K562 (cell line): ENCODE data around the gene ARL14EP. TPM values are rescaled to one million over a fixed set of nuclear protein-coding genes. Genes with fewer than 3 reads are reported as not detected.

Experiments used
- ATAC-seq: fragments of 200-7000 bp; cut with Tn5 transposase; 3 replicates; pipeline ENCODE4 v1.9.1; 2020; ENCODE audit warnings: moderate library complexity
- BruUV-seq: library from RNA; stranded (reverse); fragments of 400-500 nt; replicated peaks from 2 replicates; lab custom pipeline; 2021; lab: Mats Ljungman, UMichigan
- CTCF ChIA-PET: fragments of 300-600 bp; formaldehyde crosslinking; extraction: SDS; loops from one replicate; lab custom pipeline; 2021; ENCODE audit warnings: low intra/inter-chr PET ratio; lab: Yijun Ruan, JAX
- POLR2A ChIA-PET: fragments of 300-600, 350-650 bp; sonication (Branson Sonifier 250); formaldehyde crosslinking; extraction: SDS; loops from one replicate; lab custom pipeline; 2021; ENCODE audit warnings: antibody characterized with exemption, inconsistent platforms; lab: Yijun Ruan, JAX
- DNase-seq, 4 experiments: peaks; one replicate each; pipeline versions ENCODE4 v3.0.0 to v3.0.0-alpha.2; 2011 to 2018; ENCODE audit warnings: low spot score in 3 of 4, mixed read lengths in 3 of 4; ENCODE audit errors: extremely low read depth in 1 of 4
- FAIRE-seq: peaks from 2 replicates; lab custom pipeline; 2011; peaks lifted over from hg19 to GRCh38; lab: Jason Lieb, UNC
- H2AFZ ChIP-seq: 2 replicates; pipeline ENCODE4 v1.6.0; 2011; ENCODE audit warnings: low read depth, low read length, control low read depth, inconsistent platforms
- H3K27ac ChIP-seq: fragments of 200-600 bp; 3 replicates; pipeline ENCODE4 v1.8.0; 2011; ENCODE audit warnings: low read depth, mild to moderate bottlenecking, control low read depth, inconsistent platforms, low read length, moderate library complexity, mixed read lengths; ENCODE audit errors: extremely low read depth
- H3K27me3 ChIP-seq, 2 experiments: fragments of 300-600 bp in 1 of 2; 2 replicates in 1 of 2; 3 replicates in 1 of 2; pipeline versions ENCODE4 v1.6.0 to v1.8.0; 2011; ENCODE audit warnings: inconsistent platforms in 2 of 2, low read length in 2 of 2, mild to moderate bottlenecking in 1 of 2, mixed read lengths in 1 of 2, moderate library complexity in 1 of 2; ENCODE audit not compliant: control insufficient read depth in 2 of 2, insufficient read depth in 2 of 2
- H3K36me3 ChIP-seq: fragments of 300-600 bp; 3 replicates; pipeline ENCODE4 v1.8.0; 2011; ENCODE audit warnings: mild to moderate bottlenecking, low read length, inconsistent platforms; ENCODE audit not compliant: control insufficient read depth, insufficient read depth
- H3K4me1 ChIP-seq, 2 experiments: fragments of 200-600 bp in 1 of 2; replicated peaks in 1 of 2; 2 replicates in 1 of 2; 3 replicates in 1 of 2; pipeline versions ENCODE4 v1.5.1 to v1.8.0; 2011; ENCODE audit warnings: inconsistent platforms in 2 of 2, low read length in 2 of 2, mild to moderate bottlenecking in 1 of 2, mixed read lengths in 1 of 2, moderate library complexity in 1 of 2; ENCODE audit not compliant: control insufficient read depth in 2 of 2, insufficient read depth in 2 of 2
- H3K4me2 ChIP-seq: 2 replicates; pipeline ENCODE4 v1.6.1; 2011; ENCODE audit warnings: low read length, control low read depth, inconsistent platforms, mixed read lengths; ENCODE audit not compliant: insufficient read depth
- H3K4me3 ChIP-seq: fragments of 200-600 bp; sonication (generic), shearing (Covaris generic); 2 replicates; pipeline ENCODE4 v1.5.1; 2016; ENCODE audit warnings: control low read depth, inconsistent platforms
- H3K79me2 ChIP-seq: fragments of 200-600 bp; 3 replicates; pipeline ENCODE4 v1.8.0; 2011; ENCODE audit warnings: low read length, inconsistent platforms; ENCODE audit not compliant: control insufficient read depth, insufficient read depth
- H3K9ac ChIP-seq, 2 experiments: 2 replicates each; pipeline versions ENCODE4 v1.6.0 to v1.6.1; 2011; ENCODE audit warnings: low read depth in 2 of 2, low read length in 2 of 2, control low read depth in 1 of 2, inconsistent platforms in 1 of 2, mild to moderate bottlenecking in 1 of 2, mixed read lengths in 1 of 2; ENCODE audit not compliant: insufficient read depth in 1 of 2
- H3K9me1 ChIP-seq: one replicate; pipeline ENCODE4 v1.6.0; 2011; ENCODE audit warnings: inconsistent platforms, mild to moderate bottlenecking, low read length, moderate library complexity; ENCODE audit not compliant: control insufficient read depth, insufficient read depth
- H3K9me3 ChIP-seq: replicated peaks from 2 replicates; pipeline ENCODE4 v1.5.1; 2011; ENCODE audit warnings: low read depth, low read length, inconsistent platforms; ENCODE audit not compliant: control insufficient read depth, insufficient read depth
- H4K20me1 ChIP-seq: replicated peaks from 2 replicates; pipeline ENCODE4 v1.6.1; 2011; ENCODE audit warnings: low read length, inconsistent platforms, mixed read lengths; ENCODE audit not compliant: control insufficient read depth, insufficient read depth
- BHLHE40 ChIP-seq: IDR thresholded peaks from 2 replicates; pipeline ENCODE4 v1.6.1; 2011; ENCODE audit warnings: low read length, improper control_type of control experiment
- CBX5 ChIP-seq: IDR thresholded peaks from 2 replicates; pipeline ENCODE4 v1.6.1; 2014; ENCODE audit warnings: low read depth, borderline replicate concordance
- KLF13 ChIP-seq: fragments of 450-650 bp; IDR thresholded peaks from 2 replicates; pipeline ENCODE4 v1.6.1; 2016; ENCODE audit warnings: missing genetic modification characterization, low read depth, mild to moderate bottlenecking, missing compliant biosample characterization, moderate library complexity, borderline replicate concordance
- MIER1 ChIP-seq: fragments of 450-650 bp; IDR thresholded peaks from 2 replicates; pipeline ENCODE4 v1.6.1; 2016; ENCODE audit warnings: antibody characterized with exemption, mild to moderate bottlenecking, low read depth
- PHB ChIP-seq: fragments of 250-450 bp; sonication (Bioruptor Pico); IDR thresholded peaks from 2 replicates; pipeline ENCODE4 v1.5.0; 2021
- RBFOX2 ChIP-seq: fragments of 200-400 bp; formaldehyde crosslinking; IDR thresholded peaks from 2 replicates; pipeline ENCODE4 v1.6.1; 2017; ENCODE audit warnings: low read depth, mild to moderate bottlenecking, low read length, moderate library complexity
- SMARCC2 ChIP-seq: fragments of 450-650 bp; IDR thresholded peaks from 2 replicates; pipeline ENCODE4 v1.6.1; 2017; ENCODE audit warnings: antibody characterized with exemption, moderate library complexity, mild to moderate bottlenecking, low read depth
- SUPT5H ChIP-seq: fragments of 450-650 bp; IDR thresholded peaks from 2 replicates; pipeline ENCODE4 v1.6.1; 2016
- ZKSCAN3 ChIP-seq: fragments of 250-450 bp; sonication (Bioruptor Pico); IDR thresholded peaks from 2 replicates; pipeline ENCODE4 v1.4.0; 2020
- ZNF717 ChIP-seq: fragments of 250-450 bp; sonication (Bioruptor Pico); IDR thresholded peaks from 2 replicates; pipeline ENCODE4 v1.5.0; 2021
- ZNF785 ChIP-seq: fragments of 250-450 bp; sonication (Bioruptor Pico); IDR thresholded peaks from 2 replicates; pipeline ENCODE4 v1.4.0; 2020; ENCODE audit warnings: mild to moderate bottlenecking
- WGBS: fragments of 100-300 bp; shearing (Covaris generic); methylation state at CpG from one replicate; pipeline ENCODE4 v1.1.6; 2016; ENCODE audit warnings: low coverage, mixed read lengths; ENCODE audit not compliant: insufficient coverage; ENCODE audit errors: missing lambda C conversion rate; 5-methylcytosine and 5-hydroxymethylcytosine counted together
- in situ Hi-C: fragments of 300-500 bp; cut with MboI; formaldehyde crosslinking; loops from 4 replicates; pipeline ENCODE4 v1.15.0; 2018; ENCODE audit warnings: inconsistent platforms, mixed read lengths
- intact Hi-C: fragments of 100-400 bp; cut with micrococcal nuclease; formaldehyde crosslinking; loops from 2 replicates; pipeline ENCODE4 v1.14.2; 2022
- polyA plus RNA-seq, 8 experiments: library from polyadenylated mRNA; depleted of rRNA in 4 of 8; stranded (reverse) in 5 of 8; unstranded in 3 of 8; fragments of >200 nt; fragmentation: Nextera tagmentation in 2 of 8; fragmentation: Illumina TruSeq in 1 of 8; extraction: Ambion mirVana in 2 of 8; extraction: Trizol in 1 of 8; gene quantifications; 2 replicates each; pipeline versions ENCODE4 v1.2.1 to v1.2.3, GENCODE V29; 2011 to 2014; ENCODE audit warnings: inconsistent platforms in 1 of 8, missing spikeins in 1 of 8
- total RNA-seq, 7 experiments: library from RNA; depleted of rRNA in 6 of 7; stranded (reverse); fragments of >200 nt in 6 of 7; fragmentation: Illumina TruSeq in 2 of 7; extraction: Trizol in 2 of 7; gene quantifications; 2 replicates each; pipeline versions ENCODE4 v1.2.1 to v1.2.3, GENCODE V29; 2011 to 2021; ENCODE audit warnings: low replicate concordance in 1 of 7
- TF ChIP-seq, protein P1 (sequence below): fragments of 450-650 bp; formaldehyde crosslinking; IDR thresholded peaks from 2 replicates; pipeline ENCODE4 v1.4.0; 2020; ENCODE audit warnings: mild to moderate bottlenecking, mixed read lengths
- TF ChIP-seq, protein P2 (sequence below): sonication (generic); formaldehyde crosslinking; IDR thresholded peaks from 2 replicates; pipeline ENCODE4 v1.8.0; 2022; ENCODE audit warnings: mild to moderate bottlenecking, low read depth, missing genetic modification reagents
- TF ChIP-seq, protein P3 (sequence below): fragments of 200-800 bp; sonication (Bioruptor generic); IDR thresholded peaks from 2 replicates; pipeline ENCODE4 v1.6.1; 2017; ENCODE audit warnings: missing genetic modification characterization, missing compliant biosample characterization

ARL14EP gene
- total and polyA plus RNA-seq, 9 of the 15 experiments (the other 6 are each of a cell fraction or from before 2014, with no cell fraction given), result 11.4 to 42.7 (median 25.9) TPM

DNA sequence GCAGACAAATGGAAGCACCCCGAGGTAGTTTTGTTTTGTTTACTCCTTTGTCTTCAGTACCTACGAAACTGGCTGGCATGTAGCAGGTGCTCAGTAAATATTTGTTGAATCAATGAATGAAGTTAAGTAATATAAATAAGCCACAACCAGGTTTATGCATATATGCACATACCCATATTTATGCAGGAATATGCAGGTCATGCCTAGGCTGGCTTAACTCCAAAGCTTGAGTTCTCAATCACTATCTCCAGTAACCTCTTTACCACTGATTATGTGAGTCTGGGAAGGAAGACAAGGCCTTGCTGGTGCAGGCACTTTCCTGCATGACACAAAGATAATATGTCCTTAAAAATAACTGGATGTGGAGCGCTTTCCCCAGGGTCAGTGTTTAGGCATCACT, 27.5 kb downstream of the ARL14EP start:
- no peak for FAIRE-seq
- CTCF ChIA-PET, result no interaction called here

DNA sequence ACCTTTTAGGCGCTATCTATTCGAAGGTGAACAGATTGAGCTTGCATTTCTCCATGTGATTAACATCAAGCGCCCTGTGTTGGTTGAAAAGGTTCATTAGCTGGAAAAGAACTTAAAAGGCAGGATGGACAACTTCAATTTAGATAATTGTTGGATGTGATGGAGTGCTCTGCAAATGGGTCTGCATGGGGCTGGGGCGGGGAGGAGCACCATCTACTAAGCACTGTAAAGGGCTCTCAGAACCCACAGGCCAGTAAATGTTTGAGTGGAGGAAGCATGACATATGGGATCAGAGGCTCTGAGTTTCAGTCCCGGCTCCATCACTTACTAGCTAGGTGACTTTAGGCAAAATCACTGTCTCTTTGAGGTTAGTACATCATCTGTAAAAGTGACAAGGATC, 28.2 kb downstream of the ARL14EP start:
- no peaks in the 10 kb centered on the region for H3K79me2 ChIP-seq
- 0% methylated on average over 5 of the region's 5 CpGs for WGBS
- no peaks in the 10 kb centered on the region for H3K9me3 ChIP-seq
- no peaks in the 10 kb centered on the region for H3K4me1 ChIP-seq
- H2AFZ ChIP-seq, result no peak overlapping the region
- no peak overlapping the region for H3K4me3 ChIP-seq
- ATAC-seq (no peak), DNase-seq (no peak), FAIRE-seq (no peak)
- no peaks in the 10 kb centered on the region for H3K36me3 ChIP-seq
- CTCF ChIA-PET, result no interaction called here
- no peak overlapping the region for H3K9ac ChIP-seq
- no peak overlapping the region for H3K27ac ChIP-seq
- no peaks in the 10 kb centered on the region for H3K9me1 ChIP-seq
- POLR2A ChIA-PET, result no interaction called here
- no peaks in the 10 kb centered on the region for H3K27me3 ChIP-seq
- BruUV-seq, result no TSS peak
- H3K4me2 ChIP-seq, result no peak overlapping the region
- in situ Hi-C loops (no loop called here), intact Hi-C loops (no loop called here)
- no peaks in the 10 kb centered on the region for H4K20me1 ChIP-seq
- TF ChIP-seq, protein P1, sequence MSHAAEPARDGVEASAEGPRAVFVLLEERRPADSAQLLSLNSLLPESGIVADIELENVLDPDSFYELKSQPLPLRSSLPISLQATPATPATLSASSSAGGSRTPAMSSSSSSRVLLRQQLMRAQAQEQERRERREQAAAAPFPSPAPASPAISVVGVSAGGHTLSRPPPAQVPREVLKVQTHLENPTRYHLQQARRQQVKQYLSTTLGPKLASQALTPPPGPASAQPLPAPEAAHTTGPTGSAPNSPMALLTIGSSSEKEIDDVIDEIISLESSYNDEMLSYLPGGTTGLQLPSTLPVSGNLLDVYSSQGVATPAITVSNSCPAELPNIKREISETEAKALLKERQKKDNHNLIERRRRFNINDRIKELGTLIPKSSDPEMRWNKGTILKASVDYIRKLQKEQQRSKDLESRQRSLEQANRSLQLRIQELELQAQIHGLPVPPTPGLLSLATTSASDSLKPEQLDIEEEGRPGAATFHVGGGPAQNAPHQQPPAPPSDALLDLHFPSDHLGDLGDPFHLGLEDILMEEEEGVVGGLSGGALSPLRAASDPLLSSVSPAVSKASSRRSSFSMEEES, result no peak
- TF ChIP-seq PHB (CRISPR knock-in tag) (no peak), KLF13 (tag) (no peak), ZNF717 (no peak), SUPT5H (no peak)
- TF ChIP-seq, protein P2, sequence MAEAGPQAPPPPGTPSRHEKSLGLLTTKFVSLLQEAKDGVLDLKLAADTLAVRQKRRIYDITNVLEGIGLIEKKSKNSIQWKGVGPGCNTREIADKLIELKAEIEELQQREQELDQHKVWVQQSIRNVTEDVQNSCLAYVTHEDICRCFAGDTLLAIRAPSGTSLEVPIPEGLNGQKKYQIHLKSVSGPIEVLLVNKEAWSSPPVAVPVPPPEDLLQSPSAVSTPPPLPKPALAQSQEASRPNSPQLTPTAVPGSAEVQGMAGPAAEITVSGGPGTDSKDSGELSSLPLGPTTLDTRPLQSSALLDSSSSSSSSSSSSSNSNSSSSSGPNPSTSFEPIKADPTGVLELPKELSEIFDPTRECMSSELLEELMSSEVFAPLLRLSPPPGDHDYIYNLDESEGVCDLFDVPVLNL (CRISPR knock-in tag), result no peak
- TF ChIP-seq, protein P3, sequence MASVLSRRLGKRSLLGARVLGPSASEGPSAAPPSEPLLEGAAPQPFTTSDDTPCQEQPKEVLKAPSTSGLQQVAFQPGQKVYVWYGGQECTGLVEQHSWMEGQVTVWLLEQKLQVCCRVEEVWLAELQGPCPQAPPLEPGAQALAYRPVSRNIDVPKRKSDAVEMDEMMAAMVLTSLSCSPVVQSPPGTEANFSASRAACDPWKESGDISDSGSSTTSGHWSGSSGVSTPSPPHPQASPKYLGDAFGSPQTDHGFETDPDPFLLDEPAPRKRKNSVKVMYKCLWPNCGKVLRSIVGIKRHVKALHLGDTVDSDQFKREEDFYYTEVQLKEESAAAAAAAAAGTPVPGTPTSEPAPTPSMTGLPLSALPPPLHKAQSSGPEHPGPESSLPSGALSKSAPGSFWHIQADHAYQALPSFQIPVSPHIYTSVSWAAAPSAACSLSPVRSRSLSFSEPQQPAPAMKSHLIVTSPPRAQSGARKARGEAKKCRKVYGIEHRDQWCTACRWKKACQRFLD (CRISPR knock-in tag), result no peak

More for the DNA sequence above, 27.5 kb downstream of the ARL14EP start:
- no peaks in the 10 kb centered on the region for H3K9me1 ChIP-seq
- POLR2A ChIA-PET, result no interaction called here
- no peak overlapping the region for H3K4me3 ChIP-seq
- no peaks in the 10 kb centered on the region for H4K20me1 ChIP-seq
- no peak overlapping the region for H3K27ac ChIP-seq
- WGBS, result 0% methylated on average over 3 of the region's 3 CpGs
- no peaks in the 10 kb centered on the region for H3K79me2 ChIP-seq
- in situ Hi-C loops (no loop called here), intact Hi-C loops (no loop called here)
- H3K27me3 ChIP-seq, result no peaks in the 10 kb centered on the region
- H3K9me3 ChIP-seq, result no peaks in the 10 kb centered on the region; the same call in 1 of the 2 replicates
- no peak overlapping the region for H3K9ac ChIP-seq
- no peak overlapping the region for H2AFZ ChIP-seq
- no peak for DNase-seq
- no peaks in the 10 kb centered on the region for H3K36me3 ChIP-seq
- ATAC-seq, result no peak
- no peaks in the 10 kb centered on the region for H3K4me1 ChIP-seq
- no peak overlapping the region for H3K4me2 ChIP-seq
- no peak for TF ChIP-seq ZKSCAN3 (CRISPR knock-in tag)
- no peak for TF ChIP-seq RBFOX2
- TF ChIP-seq BHLHE40, result no peak
- no peak for TF ChIP-seq SMARCC2
- TF ChIP-seq CBX5, result no peak
- TF ChIP-seq MIER1, result no peak
- TF ChIP-seq ZNF785 (CRISPR knock-in tag), result no peak
- TF ChIP-seq, all 486 proteins: peak for 0
- no TSS peak for BruUV-seq
